Gastroesophageal sphincter (tissue), 3 donors: Measurements from ENCODE around the gene HIVEP3.

Source experiments
- POLR2AphosphoS5 ChIP-seq: sonication (generic); formaldehyde crosslinking; IDR thresholded peaks from one replicate; pipeline ENCODE4 v1.6.1; 2017; ENCODE audit warnings: antibody characterized with exemption
- TF ChIP-seq, protein P1 (sequence below), 4 experiments: fragments of 200-600 bp in 2 of 4; fragments of 450-650 bp in 2 of 4; sonication (generic) in 1 of 4; IDR thresholded peaks; one replicate each; pipeline ENCODE4 v1.5.1; 2017 to 2019; ENCODE audit warnings: antibody characterized with exemption in 4 of 4, mild to moderate bottlenecking in 2 of 4, moderate library complexity in 2 of 4

DNA sequence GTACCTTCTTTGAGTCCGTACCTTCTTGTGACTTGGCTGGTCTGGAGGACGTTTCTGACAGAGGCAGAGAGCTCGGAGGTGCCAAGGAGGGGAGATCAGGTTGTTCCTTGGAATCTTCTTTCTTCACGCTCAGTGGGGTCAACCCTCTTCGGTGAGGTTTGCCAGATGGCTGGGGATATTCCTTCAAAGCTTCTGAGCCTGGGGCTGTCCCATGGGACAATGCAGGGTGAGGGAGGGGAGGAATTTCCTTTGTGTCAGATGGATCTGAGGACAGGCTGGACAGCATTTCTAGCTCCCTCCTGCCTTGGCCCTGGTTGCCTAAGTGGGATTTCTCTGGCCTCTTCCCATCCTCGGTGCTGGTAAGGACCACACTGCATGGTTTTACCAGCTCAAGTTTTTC, 338.7 kb downstream of the HIVEP3 start:
- no peak for TF ChIP-seq POLR2AphosphoS5
- TF ChIP-seq, protein P1, sequence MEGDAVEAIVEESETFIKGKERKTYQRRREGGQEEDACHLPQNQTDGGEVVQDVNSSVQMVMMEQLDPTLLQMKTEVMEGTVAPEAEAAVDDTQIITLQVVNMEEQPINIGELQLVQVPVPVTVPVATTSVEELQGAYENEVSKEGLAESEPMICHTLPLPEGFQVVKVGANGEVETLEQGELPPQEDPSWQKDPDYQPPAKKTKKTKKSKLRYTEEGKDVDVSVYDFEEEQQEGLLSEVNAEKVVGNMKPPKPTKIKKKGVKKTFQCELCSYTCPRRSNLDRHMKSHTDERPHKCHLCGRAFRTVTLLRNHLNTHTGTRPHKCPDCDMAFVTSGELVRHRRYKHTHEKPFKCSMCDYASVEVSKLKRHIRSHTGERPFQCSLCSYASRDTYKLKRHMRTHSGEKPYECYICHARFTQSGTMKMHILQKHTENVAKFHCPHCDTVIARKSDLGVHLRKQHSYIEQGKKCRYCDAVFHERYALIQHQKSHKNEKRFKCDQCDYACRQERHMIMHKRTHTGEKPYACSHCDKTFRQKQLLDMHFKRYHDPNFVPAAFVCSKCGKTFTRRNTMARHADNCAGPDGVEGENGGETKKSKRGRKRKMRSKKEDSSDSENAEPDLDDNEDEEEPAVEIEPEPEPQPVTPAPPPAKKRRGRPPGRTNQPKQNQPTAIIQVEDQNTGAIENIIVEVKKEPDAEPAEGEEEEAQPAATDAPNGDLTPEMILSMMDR (IDR thresholded peaks at IDR 0.05): no peak
